Choroid plexus epithelial cell (primary cell): ENCODE measurements around the gene EFHD1.
A peak's percentile ranks its signal among the peaks of the same experiment; 100 is the strongest.

Experiments
- DNase-seq: peaks from one replicate; pipeline ENCODE4 v3.0.0-alpha.2; 2010; ENCODE audit warnings: low read depth
- H3K4me3 ChIP-seq: 2 replicates; pipeline ENCODE4 v1.5.1; 2011; ENCODE audit warnings: low read depth, mild to moderate bottlenecking, control low read depth, low read length, moderate library complexity
- TF ChIP-seq, protein P1 (sequence below): conservative IDR thresholded peaks from 2 replicates; pipeline ENCODE4 v1.5.1; 2011; ENCODE audit warnings: low read depth, mild to moderate bottlenecking, control low read depth, inconsistent platforms, low read length, moderate library complexity

The EFHD1 gene, protein sequence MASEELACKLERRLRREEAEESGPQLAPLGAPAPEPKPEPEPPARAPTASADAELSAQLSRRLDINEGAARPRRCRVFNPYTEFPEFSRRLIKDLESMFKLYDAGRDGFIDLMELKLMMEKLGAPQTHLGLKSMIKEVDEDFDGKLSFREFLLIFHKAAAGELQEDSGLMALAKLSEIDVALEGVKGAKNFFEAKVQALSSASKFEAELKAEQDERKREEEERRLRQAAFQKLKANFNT

DNA sequence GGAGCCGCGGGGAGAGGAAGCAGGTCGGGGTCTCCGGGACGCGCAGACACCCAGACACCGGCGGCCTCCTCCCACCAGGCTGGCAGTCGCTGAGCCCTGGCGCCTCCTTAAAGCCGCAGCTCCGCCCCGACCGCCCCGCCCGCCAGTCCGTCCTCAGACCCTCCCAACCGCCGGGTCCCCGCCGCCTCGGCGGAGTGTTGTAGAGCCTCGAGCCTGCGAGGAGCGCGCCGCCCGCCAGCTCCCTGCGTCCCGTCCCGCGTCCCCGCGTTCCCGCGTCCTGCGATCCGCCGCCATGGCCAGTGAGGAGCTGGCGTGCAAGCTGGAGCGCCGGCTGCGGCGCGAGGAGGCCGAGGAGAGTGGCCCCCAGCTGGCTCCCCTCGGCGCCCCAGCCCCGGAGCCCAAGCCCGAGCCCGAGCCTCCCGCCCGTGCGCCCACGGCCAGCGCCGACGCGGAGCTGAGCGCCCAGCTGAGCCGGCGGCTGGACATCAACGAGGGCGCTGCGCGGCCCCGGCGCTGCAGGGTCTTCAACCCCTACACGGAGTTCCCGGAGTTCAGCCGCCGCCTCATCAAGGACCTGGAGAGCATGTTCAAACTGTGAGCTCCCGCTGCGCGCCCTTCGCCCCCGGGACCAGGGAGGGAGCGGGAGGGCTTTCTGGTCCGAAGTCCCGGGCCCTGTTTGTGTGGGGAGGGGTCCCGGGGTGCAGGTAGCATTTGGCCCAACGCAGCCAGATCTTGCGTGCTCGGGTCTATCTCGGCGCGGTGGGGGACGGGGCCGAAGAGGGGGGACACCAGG lies at the start of gene EFHD1:
EFHD1 (plus strand) TSS at position 192 of the 793 bp plus-strand sequence; CDS start at position 293, 101 bp downstream.
- H3K4me3 ChIP-seq = peak within 1 kb of the TSS; percentile 57
- DNase-seq = peak; percentile 34

DNA sequence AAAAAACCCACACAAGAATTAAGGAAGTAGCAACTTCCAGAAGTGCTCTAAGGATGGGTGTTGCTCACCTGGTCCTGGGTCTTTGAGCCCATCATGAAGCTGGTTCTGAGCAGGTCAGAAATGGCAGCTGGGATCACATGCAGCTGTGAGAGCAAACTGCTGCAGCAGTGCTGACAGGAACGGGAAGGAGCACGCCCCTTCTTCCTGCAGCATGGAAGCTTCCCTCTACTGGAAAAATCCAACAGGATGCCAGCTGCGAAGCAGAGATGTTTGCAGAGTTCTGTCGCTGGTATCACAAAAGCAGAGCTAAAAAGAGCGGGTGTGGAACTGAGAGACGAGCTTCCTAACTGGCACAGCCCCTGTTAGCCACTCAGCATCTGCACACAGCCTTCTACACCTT lies 49.2 kb upstream of the EFHD1 start:
- TF ChIP-seq, protein P1, sequence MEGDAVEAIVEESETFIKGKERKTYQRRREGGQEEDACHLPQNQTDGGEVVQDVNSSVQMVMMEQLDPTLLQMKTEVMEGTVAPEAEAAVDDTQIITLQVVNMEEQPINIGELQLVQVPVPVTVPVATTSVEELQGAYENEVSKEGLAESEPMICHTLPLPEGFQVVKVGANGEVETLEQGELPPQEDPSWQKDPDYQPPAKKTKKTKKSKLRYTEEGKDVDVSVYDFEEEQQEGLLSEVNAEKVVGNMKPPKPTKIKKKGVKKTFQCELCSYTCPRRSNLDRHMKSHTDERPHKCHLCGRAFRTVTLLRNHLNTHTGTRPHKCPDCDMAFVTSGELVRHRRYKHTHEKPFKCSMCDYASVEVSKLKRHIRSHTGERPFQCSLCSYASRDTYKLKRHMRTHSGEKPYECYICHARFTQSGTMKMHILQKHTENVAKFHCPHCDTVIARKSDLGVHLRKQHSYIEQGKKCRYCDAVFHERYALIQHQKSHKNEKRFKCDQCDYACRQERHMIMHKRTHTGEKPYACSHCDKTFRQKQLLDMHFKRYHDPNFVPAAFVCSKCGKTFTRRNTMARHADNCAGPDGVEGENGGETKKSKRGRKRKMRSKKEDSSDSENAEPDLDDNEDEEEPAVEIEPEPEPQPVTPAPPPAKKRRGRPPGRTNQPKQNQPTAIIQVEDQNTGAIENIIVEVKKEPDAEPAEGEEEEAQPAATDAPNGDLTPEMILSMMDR = no peak
- no peak for DNase-seq

More for the DNA sequence above, at the start of gene EFHD1:
- TF ChIP-seq, protein P1 = no peak

DNA sequence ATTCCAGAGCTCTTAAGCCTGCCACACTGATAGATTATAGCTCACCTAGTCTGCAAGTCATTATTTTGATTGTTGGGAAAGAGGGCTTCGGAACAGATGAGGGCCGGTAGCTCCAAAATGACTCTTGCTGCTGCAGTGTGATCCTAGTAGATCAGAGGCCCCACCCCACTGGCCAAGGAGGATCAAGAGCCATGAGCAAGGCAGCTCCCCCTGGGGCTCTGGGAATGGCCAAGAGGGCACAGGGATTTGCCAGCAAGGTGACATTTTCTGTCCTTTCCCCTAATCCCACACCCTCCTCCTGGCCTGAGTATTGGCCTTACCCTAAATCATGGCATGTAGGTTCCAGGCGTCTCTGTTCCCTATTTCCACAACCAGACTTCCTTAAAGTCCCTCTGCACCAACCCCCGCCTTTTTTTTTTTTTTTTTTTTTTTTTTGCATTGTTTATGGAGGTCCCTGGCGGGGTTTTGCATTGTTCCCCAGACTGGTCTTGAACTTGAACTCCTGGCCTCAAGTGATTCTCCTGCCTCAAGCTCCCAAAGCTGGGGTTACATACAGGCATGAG lies 46.4 kb upstream of the EFHD1 start:
- H3K4me3 ChIP-seq = no peak overlapping the region
- DNase-seq = no peak
- TF ChIP-seq, protein P1 = no peak

More for the DNA sequence above, 49.2 kb upstream of the EFHD1 start:
- H3K4me3 ChIP-seq = no peak overlapping the region

DNA sequence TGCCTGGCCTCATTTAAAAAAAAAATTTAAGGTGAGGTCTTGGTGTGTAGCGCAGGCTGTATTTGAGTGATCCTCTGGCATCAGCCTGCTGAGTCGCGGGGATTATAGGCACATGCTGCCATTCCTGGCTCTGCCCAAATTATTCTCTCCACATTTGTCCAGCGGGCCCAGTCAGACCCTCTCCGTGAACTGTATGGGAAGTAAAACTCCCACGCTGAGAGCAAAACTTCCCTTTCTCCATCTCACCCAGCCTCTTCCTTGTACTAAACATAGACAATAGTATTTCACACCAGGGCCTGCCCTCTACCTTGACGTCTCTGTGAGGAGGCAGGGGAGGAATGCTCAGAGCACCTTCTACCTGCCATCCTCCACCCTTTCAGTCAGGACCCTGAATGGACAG lies 45.9 kb upstream of the EFHD1 start:
- TF ChIP-seq, protein P1 = no peak
- H3K4me3 ChIP-seq = no peak overlapping the region
- no peak for DNase-seq

DNA sequence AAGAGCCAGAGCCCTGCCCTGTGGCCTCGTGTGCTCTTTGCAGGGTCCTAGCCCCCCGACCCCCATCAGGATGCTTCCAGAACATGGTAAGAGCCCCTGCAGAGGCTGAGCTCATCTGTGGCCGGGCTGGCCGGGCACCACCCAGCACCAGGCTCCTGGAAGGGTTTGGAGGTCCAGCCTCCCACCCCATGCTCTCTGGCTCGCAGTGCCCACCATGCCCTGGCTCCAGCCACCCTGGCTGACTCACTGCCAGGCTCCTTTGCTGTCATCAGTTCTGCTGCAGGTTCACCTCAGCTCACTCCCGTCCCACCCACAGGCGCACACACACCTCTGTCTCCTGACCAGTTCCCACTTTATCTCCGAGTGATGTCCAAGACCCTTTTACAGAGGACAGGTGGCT lies 45.4 kb upstream of the EFHD1 start:
- no peak overlapping the region for H3K4me3 ChIP-seq
- TF ChIP-seq, protein P1 = no peak
- no peak for DNase-seq

DNA sequence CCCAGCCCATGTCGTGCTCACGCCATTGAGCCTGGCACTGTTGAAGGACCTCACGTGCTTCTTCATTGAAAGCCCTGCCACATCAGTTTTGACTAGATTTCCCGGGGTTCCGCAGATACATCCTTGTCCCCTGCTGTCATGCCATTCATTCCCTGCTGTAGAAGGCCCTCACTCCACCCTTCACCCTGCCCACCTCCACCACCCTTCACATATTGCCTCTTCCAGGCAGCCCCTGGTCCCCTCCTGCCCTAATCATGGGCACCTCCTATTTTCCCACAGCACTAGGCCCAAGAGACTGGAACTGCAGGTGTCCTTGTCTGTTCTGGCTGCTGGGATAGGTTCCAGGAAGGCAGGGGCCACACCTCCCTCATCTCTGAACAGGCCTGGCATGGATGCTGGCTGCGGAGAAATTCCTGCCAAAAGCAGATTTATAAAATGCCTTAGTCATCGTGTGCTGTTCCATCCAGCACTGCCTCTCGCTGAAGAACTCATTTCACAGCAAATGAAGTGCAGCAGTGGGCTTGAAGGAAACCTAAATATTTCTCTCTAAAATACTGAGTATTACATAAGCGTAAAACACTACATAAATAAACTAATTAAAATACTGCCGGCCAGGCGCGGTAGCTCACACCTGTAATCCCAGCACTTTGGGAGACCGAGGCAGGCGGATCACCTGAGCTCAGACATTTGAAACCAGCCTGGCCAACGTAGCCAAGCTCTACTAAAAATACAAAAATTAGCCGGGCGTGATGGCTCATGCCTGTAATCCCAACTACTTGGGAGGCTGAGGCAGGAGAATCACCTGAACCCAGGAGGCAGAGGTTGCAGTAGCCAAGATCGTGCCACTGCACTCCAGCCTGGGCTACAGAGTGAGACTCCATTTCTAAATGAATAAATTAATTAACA lies 44.5 kb upstream of the EFHD1 start:
- TF ChIP-seq, protein P1 = no peak
- peak; percentile 60 for DNase-seq
- H3K4me3 ChIP-seq = no peak overlapping the region
